Measurements from ENCODE around the gene ST3GAL5.
A peak's percentile ranks its signal among the peaks of the same experiment; 100 is the strongest.
"Not testable (repeated sequence)": the region's sequence is repeated elsewhere in the genome, so short reads cannot be mapped to it uniquely, and the experiment has no call there.

ST3GAL5 gene

DNA sequence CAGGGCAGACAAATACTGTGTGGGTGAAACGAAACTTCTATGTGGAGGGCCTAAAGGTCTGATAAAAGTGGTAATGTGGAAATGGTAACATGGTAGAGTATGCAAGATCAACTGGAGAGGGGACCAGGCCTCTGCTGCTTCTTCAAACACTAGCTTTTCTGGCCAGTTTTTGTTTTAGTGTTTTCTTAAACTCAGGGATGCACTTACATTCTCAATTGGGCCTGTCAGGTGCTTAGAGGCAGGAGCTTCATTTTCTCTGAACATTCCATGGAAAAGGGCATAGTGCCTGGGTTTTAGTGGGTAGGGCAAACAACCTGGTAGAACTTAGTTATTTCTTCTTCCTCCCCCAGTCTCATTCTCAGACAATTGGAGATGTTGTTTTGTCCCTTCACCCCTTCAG, 10.5 kb upstream of the ST3GAL5 start:
- in situ Hi-C loops (cut with HindIII; ENCODE audit: low pct_unique_long_range_greater_than_20kb, low sequenced_read_pairs): no loop called here
- DNase-seq (ENCODE audit: low read depth in 1 of 2, low spot score in 1 of 2): no peak
- TF ChIP-seq JUND (IDR thresholded peaks at IDR 0.05; ENCODE audit: low read depth): no peak

GRCh38 chr2:85898881-85899280, 10.1 kb upstream of the ST3GAL5 start:
- in situ Hi-C loops (cut with HindIII; ENCODE audit: low pct_unique_long_range_greater_than_20kb, low sequenced_read_pairs): no loop called here
- TF ChIP-seq JUND (IDR thresholded peaks at IDR 0.05; ENCODE audit: low read depth): no peak

GRCh38 chr2:85894554-85895278, 5.9 kb upstream of the ST3GAL5 start:
- in situ Hi-C loops (cut with HindIII; ENCODE audit: low pct_unique_long_range_greater_than_20kb, low sequenced_read_pairs); DNase-seq (ENCODE audit: low read depth in 1 of 2, low spot score in 1 of 2): not testable (repeated sequence)

More at GRCh38 chr2:85898881-85899280, 10.1 kb upstream of the ST3GAL5 start:
- no peak for DNase-seq (ENCODE audit: low read depth in 1 of 2, low spot score in 1 of 2)

DNA sequence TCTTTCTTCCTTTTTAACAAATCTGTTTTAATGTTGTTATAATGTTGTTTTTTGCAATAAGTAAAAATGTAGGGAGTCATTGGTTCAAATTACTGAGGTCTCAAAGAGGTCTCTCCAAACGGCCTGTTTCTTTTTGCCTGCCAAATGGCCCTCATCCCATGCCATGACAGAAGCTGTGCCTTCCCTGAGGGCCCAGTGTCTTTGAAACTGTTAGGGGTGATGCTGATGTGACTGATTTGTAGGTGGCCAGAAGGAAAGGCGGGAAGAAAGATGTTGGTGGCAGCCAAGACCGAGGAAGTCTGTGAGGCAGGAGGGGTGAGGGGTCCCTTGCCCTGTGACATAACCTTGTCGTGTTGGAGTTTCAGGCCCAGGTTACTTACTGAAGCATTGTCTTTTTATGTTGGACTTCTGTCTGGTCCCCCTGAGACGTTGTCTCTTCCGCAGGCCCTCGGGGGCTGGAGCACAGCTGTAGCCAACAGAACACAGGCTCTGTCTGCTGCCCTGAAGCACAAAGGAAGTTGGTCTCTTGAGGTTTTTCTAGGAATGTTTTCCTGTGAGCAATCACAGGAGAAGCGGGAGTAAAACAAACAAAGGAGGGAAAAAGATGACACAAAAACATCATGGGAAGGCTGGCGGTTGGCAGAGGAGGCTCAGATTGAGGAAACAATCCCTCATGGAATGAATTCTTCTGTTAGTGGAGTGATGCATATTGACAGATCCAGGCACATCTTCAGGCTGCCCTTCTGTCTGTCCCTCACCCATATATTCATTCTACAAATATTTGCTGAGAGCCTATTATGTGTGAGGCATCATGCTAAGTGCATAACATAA, 4.9 kb upstream of the ST3GAL5 start:
- no peak for TF ChIP-seq JUND (IDR thresholded peaks at IDR 0.05; ENCODE audit: low read depth)
- no peak for DNase-seq (ENCODE audit: low read depth in 1 of 2, low spot score in 1 of 2)
- in situ Hi-C loops (cut with HindIII; ENCODE audit: low pct_unique_long_range_greater_than_20kb, low sequenced_read_pairs): no loop called here

GRCh38 chr2:85892216-85892944, 3.6 kb upstream of the ST3GAL5 start:
- in situ Hi-C loops (cut with HindIII; ENCODE audit: low pct_unique_long_range_greater_than_20kb, low sequenced_read_pairs): no loop called here
- TF ChIP-seq JUND (IDR thresholded peaks at IDR 0.05; ENCODE audit: low read depth): no peak

DNA sequence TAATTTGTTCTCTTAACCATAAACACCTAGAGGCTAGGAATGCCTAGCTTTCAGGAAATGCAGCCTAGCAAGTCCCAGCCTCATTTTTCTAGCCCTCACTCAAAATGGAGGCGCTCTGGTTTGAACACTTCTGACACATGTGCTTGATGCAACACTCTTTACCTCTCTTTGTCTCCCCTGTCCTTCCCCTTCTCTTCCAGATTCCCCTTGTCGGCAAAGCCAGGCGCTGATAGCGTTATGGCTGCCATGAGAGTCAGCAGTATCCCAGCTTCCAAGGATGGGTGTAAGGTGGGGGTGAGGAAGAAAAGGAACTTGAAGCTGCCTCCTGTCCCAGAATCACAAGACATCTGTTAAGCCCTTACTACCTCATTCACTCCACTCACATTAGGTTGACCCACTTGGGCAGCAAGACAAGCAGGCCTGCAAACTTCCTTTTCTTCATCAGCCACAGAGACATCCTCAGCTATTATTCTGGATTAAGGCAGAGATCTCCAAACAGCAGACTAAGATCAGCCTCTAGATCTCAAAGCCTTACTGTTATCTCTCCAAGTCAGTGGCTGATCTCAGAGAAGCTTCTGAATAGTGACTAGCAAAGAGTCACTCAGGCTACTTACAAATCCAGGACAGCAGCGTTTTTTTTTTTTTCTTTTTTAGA, 1.9 kb upstream of the ST3GAL5 start:
- in situ Hi-C loops (cut with HindIII; ENCODE audit: low pct_unique_long_range_greater_than_20kb, low sequenced_read_pairs): no loop called here
- no peak for DNase-seq (ENCODE audit: low read depth in 1 of 2, low spot score in 1 of 2)
- TF ChIP-seq JUND (IDR thresholded peaks at IDR 0.05; ENCODE audit: low read depth): no peak

More at GRCh38 chr2:85892216-85892944, 3.6 kb upstream of the ST3GAL5 start:
- no peak for DNase-seq (ENCODE audit: low read depth in 1 of 2, low spot score in 1 of 2)

- in situ Hi-C loops (cut with HindIII; ENCODE audit: low pct_unique_long_range_greater_than_20kb, low sequenced_read_pairs): no loop called here
- DNase-seq (ENCODE audit: low read depth in 1 of 2, low spot score in 1 of 2): no peak
- no peak for TF ChIP-seq JUND (IDR thresholded peaks at IDR 0.05; ENCODE audit: low read depth)
These were observed 964 bp upstream of the ST3GAL5 start for GRCh38 chr2:85889627-85890281.

GRCh38 chr2:85888020-85888683, 638 bp downstream of the ST3GAL5 start:
- DNase-seq (ENCODE audit: low read depth in 1 of 2, low spot score in 1 of 2): no peak
- no peak for TF ChIP-seq JUND (IDR thresholded peaks at IDR 0.05; ENCODE audit: low read depth)
- in situ Hi-C loops (cut with HindIII; ENCODE audit: low pct_unique_long_range_greater_than_20kb, low sequenced_read_pairs): no loop called here

DNA sequence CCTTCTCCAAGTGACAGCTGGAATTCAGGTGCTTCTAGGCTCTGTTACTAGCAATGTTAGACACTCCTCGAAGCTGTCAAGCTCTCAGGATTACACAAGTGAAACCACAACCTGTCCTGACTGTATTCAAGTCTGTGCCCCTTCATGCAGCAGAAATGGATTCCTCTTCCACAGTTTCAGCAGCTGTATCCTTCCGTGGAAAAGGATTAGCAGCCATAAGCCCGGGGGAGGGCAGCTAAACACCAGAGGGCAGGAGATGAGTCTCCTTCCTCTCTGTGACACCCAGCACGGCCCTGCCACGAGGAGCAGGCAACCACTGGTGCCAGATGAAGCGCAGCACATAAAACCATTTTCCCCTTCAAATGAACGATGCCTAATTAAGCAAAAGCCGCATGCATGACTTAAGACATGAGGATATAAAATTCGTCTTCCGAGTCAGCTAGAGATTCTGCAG, 1.2 kb downstream of the ST3GAL5 start:
- DNase-seq (ENCODE audit: low read depth in 1 of 2, low spot score in 1 of 2): peak in 1 of 2 experiments; percentile 13
- TF ChIP-seq JUND (IDR thresholded peaks at IDR 0.05; ENCODE audit: low read depth): no peak
- in situ Hi-C loops (cut with HindIII; ENCODE audit: low pct_unique_long_range_greater_than_20kb, low sequenced_read_pairs): no loop called here

DNA sequence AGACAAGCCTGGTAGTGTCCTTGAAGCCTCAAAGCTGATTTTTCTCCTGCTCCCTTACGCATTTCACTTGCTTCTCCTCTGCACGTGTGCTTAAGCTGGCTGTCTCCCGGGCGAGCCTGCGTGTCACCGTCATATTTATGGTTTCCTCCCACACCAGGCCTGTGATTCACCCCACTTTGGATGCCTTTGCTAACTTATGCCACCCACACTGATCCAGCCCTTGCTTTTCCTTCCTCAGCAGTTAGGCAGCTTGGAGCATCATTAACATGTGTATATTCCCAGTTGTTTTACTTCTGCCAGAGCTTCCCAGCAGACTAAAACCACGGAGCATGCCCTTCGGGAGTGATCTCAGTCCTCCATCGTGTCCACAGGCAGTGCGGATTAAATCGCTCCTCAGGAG, 2.2 kb downstream of the ST3GAL5 start:
- in situ Hi-C loops (cut with HindIII; ENCODE audit: low pct_unique_long_range_greater_than_20kb, low sequenced_read_pairs): no loop called here
- DNase-seq (ENCODE audit: low read depth in 1 of 2, low spot score in 1 of 2): no peak
- no peak for TF ChIP-seq JUND (IDR thresholded peaks at IDR 0.05; ENCODE audit: low read depth)

DNA sequence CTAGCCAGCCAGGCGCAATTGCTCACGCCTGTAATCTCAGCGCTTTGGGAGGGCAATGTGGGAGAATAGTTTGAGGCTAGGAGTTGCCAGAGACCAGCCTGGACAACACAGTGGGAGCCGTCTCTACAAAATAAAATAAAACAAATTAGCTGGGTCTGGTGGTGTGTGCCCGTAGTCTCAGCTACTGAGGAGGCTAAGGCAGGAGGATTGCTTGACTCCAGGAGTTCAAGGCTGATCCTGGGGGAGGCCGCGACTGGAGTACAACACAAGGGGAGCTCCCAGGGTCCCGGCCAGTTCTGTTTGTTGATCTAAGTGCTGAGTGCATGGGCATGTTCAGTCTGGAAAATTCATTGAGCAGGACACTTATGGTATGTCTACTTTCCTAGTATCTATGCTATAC, 2.6 kb downstream of the ST3GAL5 start:
- TF ChIP-seq JUND (IDR thresholded peaks at IDR 0.05; ENCODE audit: low read depth): no peak
- in situ Hi-C loops (cut with HindIII; ENCODE audit: low pct_unique_long_range_greater_than_20kb, low sequenced_read_pairs): no loop called here
- DNase-seq (ENCODE audit: low read depth in 1 of 2, low spot score in 1 of 2): no peak

DNA sequence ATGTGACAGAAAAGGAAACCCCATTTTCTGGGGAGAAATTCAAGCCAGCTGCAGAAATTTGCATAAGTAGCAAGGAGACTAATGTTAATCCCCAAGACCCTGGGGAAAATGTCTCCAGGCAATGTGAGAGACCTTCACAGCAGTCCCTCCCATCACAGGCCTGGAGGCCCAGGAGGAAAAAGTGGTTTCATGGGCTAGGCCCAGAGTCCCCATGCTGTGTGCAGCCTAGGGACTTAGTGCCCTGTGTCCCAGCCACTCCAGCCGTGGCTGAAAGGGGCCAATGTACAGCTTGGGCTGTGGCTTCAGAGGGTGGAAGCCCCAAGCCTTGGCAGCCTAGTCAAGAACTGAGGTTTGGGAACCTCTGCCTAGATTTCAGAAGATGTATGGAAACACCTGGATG, 7.0 kb downstream of the ST3GAL5 start:
- DNase-seq (ENCODE audit: low read depth in 1 of 2, low spot score in 1 of 2); in situ Hi-C loops (cut with HindIII; ENCODE audit: low pct_unique_long_range_greater_than_20kb, low sequenced_read_pairs): not testable (repeated sequence)

DNA sequence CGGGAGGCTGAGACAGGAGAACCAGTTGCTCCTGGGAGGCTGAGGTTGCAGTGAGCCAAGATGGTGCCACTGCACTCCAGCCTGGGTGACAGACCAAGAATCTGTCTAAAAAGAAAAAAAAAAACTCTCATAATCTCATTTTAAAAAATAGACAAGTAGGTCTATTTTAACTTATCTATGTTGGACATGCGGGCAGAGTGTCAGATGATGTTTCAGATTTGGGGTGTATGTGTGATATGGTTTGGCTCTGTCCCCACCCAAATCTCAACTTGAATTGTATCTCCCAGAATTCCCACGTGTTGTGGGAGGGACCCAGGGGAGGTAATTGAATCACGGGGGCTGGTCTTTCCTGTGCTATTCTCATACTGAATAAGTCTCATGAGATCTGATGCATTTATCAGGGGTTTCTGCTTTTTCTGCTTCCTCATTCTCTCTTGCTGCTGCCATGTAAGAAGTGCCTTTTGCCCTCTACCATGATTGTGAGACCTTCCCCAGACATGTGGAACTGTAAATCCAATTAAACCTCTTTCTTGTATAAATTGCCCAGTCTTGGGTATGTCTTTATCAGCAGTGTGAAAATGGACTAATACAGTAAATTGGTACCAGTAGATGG, 8.0 kb downstream of the ST3GAL5 start:
- in situ Hi-C loops (cut with HindIII; ENCODE audit: low pct_unique_long_range_greater_than_20kb, low sequenced_read_pairs); DNase-seq (ENCODE audit: low read depth in 1 of 2, low spot score in 1 of 2): not testable (repeated sequence)

All from T47D (cell line).